Naive B cell (primary cell): ENCODE data around the gene DAGLA. TPM values are rescaled to one million over a fixed set of nuclear protein-coding genes. Genes with fewer than 3 reads are reported as not detected.
A peak's percentile ranks its signal among the peaks of the same experiment; 100 is the strongest.

Source experiments
- ATAC-seq, 2 donors: fragments of 150-1000 bp; cut with Tn5 transposase; 2 replicates each; pipeline ENCODE4 v1.10.0; 2021; ENCODE audit warnings: low read depth in 2 of 2, mild to moderate bottlenecking in 2 of 2, moderate library complexity in 2 of 2
- DNase-seq: peaks from one replicate; pipeline ENCODE4 v3.0.0; 2022
- H3K27ac Mint-ChIP-seq, 6 donors: one replicate each; pipeline ENCODE4 v1.8.0; 2020 to 2022; ENCODE audit warnings: mild to moderate bottlenecking in 6 of 6, mixed read lengths in 6 of 6, moderate library complexity in 5 of 6, inconsistent platforms in 2 of 6
- H3K27me3 Mint-ChIP-seq, 3 donors: one replicate each; pipeline ENCODE4 v1.8.0; 2021 to 2022; ENCODE audit warnings: mixed read lengths in 3 of 3, mild to moderate bottlenecking in 1 of 3
- H3K36me3 Mint-ChIP-seq, 2 donors: one replicate each; pipeline ENCODE4 v1.8.0; 2020 to 2022; ENCODE audit warnings: mixed read lengths in 2 of 2, inconsistent platforms in 1 of 2, mild to moderate bottlenecking in 1 of 2
- H3K4me1 Mint-ChIP-seq, 3 donors: one replicate each; pipeline ENCODE4 v1.8.0; 2020 to 2022; ENCODE audit warnings: mixed read lengths in 3 of 3, inconsistent platforms in 1 of 3, mild to moderate bottlenecking in 1 of 3, moderate library complexity in 1 of 3
- H3K4me3 Mint-ChIP-seq, 8 donors: one replicate each; pipeline ENCODE4 v1.8.0; 2020 to 2022; ENCODE audit warnings: mild to moderate bottlenecking in 8 of 8, mixed read lengths in 8 of 8, moderate library complexity in 8 of 8, inconsistent platforms in 2 of 8
- H3K9me3 Mint-ChIP-seq, 7 donors: one replicate each; pipeline ENCODE4 v1.8.0; 2020 to 2022; ENCODE audit warnings: mixed read lengths in 7 of 7, mild to moderate bottlenecking in 5 of 7, inconsistent platforms in 2 of 7, moderate library complexity in 1 of 7
- polyA plus RNA-seq, 6 donors: library from polyadenylated mRNA; unstranded; fragments of 300-500 nt; fragmentation: Illumina TruSeq; gene quantifications; one replicate each; pipeline ENCODE4 v1.2.3, GENCODE V29; 2021; ENCODE audit warnings: low read depth in 6 of 6

Gene DAGLA
- polyA plus RNA-seq, 6 donors from 2014 or later = not detected

DNA sequence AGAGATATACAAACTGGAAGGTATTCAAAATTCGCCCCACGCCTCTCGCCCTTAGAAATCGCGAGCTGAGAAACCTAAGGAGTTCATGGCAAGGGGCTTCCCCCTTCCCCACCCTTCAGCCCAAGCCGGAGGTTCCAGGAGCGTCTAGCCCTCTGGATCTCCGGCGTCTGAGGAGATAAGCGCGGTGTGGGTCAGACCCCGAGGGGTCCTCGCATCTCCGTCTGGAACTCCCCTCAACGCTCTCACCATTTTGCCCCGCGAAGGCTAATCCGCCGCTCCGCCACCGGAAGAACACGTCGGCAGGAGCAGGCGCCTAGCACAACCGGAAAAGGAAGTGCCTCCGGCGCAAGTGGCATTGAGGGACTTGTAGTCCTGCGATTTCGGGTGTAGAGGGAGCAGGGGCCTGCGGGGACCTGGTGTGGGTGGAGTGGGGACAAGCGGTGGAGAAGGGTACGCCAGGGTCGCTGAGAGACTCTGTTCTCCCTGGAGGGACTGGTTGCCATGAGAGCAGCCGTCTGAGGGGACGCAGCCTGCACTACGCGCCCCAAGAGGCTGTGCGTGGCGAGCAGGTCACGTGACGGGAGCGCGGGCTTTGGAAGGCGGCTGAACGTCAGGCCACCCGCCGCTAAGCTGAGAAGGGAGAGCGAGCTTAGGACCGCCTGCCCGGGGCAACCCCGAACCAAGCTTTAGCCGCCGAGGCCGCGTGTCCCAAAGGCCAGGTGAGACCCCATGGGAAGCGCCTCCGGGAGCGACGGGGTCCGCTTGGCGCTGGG, 112.3 kb downstream of the DAGLA start, which contains the start of the genes FEN1 and TMEM258:
Gene FEN1, plus strand, starts transcription at position 602 of the 773 bp plus-strand sequence. CDS start 2,451 bp downstream, outside the sequence.
Gene TMEM258, minus strand, starts transcription at position 290 of the 773 bp plus-strand sequence. Its CDS starts 41 bp downstream, at position 249.
- Mint-ChIP-seq H3K27me3 (no peaks in the 10 kb centered on the region), H3K36me3 (peaks cover 0 to 21% of the 10 kb centered on the region in 2 donors), H3K9me3 (no peaks in the 10 kb centered on the region), H3K4me1 (peaks cover 22 to 44% (median 34%) of the 10 kb centered on the region in 3 donors), H3K27ac (peak within 1 kb of the TSS; percentile 97 to 100 (median 99)), H3K4me3 (peak within 1 kb of the TSS; percentile 83 to 98 (median 96))
- peak; percentile 90 for DNase-seq
- ATAC-seq = peak; percentile 87 to 89

DNA sequence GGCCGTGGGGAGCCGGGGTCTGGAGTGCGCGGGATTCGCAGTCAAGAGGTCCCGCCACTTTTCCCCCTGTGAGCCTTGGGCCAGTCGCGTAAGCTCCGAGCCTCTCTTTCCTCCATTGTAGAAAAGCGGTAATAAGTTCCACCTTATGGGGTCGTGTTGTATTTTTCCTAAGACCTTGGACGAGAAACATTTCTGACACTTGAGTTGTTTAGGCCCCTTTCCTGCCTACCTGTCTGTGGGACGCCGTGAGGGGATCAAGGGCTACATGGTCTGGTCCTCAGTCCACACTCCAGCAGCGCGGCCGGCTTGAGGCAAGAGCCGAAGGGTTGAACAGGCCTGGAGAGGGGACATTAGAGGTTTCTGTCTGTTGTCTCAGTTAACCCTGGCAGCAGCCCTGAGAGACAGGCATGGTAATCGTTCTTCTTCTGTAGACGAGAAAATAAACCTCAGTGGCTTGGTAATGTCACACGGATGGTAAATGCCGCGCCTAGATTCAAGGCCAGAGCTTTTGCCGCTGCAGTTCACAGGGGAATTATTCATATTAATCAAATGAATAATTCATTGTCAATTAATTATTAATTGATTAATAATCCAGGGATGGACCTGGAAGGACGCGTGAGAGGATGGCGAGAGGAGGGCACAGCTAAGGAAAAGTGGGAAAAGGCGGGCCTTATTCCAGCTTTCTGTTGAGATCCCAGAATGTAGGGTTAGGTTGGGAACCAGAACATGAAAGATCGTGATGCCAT, 113.1 kb downstream of the DAGLA start:
- peaks cover 0 to 19% of the 10 kb centered on the region in 2 donors for H3K36me3 Mint-ChIP-seq
- H3K9me3 Mint-ChIP-seq = no peaks in the 10 kb centered on the region
- H3K4me3 Mint-ChIP-seq = peak overlapping the region; percentile 83 to 98 (median 96)
- DNase-seq (no peak), ATAC-seq (peak; percentile 15 to 16)
- H3K27ac Mint-ChIP-seq = peak overlapping the region in 5 of 6 donors; percentile 97 to 100 (median 99)
- H3K27me3 Mint-ChIP-seq = no peaks in the 10 kb centered on the region
- H3K4me1 Mint-ChIP-seq = peaks cover 22 to 44% (median 30%) of the 10 kb centered on the region in 3 donors

DNA sequence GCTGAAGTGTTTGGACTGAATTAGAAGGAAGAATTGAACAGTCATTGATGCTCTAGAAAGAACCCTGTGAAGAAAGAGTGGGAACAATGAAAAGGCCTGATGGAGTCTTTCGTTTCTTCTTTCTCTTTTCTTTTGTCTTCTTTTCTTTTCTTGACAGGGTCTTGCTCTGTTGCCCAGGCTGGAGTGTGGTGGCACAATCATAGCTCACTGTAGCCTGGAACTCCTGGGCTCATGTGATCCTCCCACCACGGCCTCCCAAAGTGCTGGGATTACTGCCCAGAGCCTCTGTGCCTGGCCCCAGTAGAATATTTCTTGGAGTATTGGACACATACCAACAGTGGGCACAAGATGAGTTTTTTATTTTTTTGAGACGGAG, 113.6 kb downstream of the DAGLA start:
- no peak for DNase-seq
- ATAC-seq = no peak
- H3K27me3 Mint-ChIP-seq = no peaks in the 10 kb centered on the region
- H3K4me3 Mint-ChIP-seq = peak overlapping the region in 7 of 8 donors; percentile 52 to 98 (median 95)
- H3K4me1 Mint-ChIP-seq = peaks cover 22 to 39% (median 30%) of the 10 kb centered on the region in 3 donors
- peaks cover 0 to 13% of the 10 kb centered on the region in 2 donors for H3K36me3 Mint-ChIP-seq
- no peaks in the 10 kb centered on the region for H3K9me3 Mint-ChIP-seq
- peak overlapping the region in 3 of 6 donors; percentile 59 to 99 (median 97) for H3K27ac Mint-ChIP-seq

DNA sequence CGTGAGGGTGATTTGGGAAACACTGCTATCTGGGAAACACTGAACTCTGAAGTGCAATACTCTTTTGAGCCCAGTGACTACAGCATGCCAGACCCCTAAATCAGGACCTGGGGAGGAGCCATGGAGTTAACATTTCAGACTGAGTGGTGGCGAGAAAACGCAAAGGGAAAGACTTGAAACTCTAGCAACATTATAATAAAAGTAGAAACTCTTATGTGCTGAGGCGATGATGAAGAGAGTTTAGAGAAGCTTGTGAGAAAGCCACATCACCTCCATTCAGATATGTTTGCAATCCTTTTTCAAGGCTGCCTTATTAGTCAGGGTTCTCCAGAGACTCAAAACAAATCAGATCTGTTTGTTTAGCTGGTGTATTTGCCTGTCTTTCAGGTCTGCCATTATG, 114.4 kb downstream of the DAGLA start:
- peak overlapping the region in 2 of 8 donors; percentile 47 to 48 for H3K4me3 Mint-ChIP-seq
- ATAC-seq (no peak), DNase-seq (no peak)
- H3K27me3 Mint-ChIP-seq = no peaks in the 10 kb centered on the region
- peaks cover 20 to 35% (median 30%) of the 10 kb centered on the region in 3 donors for H3K4me1 Mint-ChIP-seq
- H3K27ac Mint-ChIP-seq = no peak overlapping the region
- H3K36me3 Mint-ChIP-seq = peaks cover 0 to 10% of the 10 kb centered on the region in 2 donors
- H3K9me3 Mint-ChIP-seq = no peaks in the 10 kb centered on the region

DNA sequence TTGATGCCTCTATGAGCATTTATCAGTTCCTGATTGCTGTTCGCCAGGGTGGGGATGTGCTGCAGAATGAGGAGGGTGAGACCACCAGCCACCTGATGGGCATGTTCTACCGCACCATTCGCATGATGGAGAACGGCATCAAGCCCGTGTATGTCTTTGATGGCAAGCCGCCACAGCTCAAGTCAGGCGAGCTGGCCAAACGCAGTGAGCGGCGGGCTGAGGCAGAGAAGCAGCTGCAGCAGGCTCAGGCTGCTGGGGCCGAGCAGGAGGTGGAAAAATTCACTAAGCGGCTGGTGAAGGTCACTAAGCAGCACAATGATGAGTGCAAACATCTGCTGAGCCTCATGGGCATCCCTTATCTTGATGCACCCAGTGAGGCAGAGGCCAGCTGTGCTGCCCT, 115.3 kb downstream of the DAGLA start:
- ATAC-seq (no peak), DNase-seq (no peak)
- Mint-ChIP-seq H3K9me3 (no peaks in the 10 kb centered on the region), H3K27me3 (no peaks in the 10 kb centered on the region), H3K27ac (no peak overlapping the region), H3K36me3 (peaks cover 0 to 1% of the 10 kb centered on the region in 2 donors), H3K4me3 (peak overlapping the region in 1 of 8 donors; percentile 48), H3K4me1 (peaks cover 11 to 31% (median 22%) of the 10 kb centered on the region in 3 donors)

DNA sequence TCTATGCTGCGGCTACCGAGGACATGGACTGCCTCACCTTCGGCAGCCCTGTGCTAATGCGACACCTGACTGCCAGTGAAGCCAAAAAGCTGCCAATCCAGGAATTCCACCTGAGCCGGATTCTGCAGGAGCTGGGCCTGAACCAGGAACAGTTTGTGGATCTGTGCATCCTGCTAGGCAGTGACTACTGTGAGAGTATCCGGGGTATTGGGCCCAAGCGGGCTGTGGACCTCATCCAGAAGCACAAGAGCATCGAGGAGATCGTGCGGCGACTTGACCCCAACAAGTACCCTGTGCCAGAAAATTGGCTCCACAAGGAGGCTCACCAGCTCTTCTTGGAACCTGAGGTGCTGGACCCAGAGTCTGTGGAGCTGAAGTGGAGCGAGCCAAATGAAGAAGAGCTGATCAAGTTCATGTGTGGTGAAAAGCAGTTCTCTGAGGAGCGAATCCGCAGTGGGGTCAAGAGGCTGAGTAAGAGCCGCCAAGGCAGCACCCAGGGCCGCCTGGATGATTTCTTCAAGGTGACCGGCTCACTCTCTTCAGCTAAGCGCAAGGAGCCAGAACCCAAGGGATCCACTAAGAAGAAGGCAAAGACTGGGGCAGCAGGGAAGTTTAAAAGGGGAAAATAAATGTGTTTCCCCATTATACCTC, 115.8 kb downstream of the DAGLA start:
- H3K4me1 Mint-ChIP-seq = peaks cover 10 to 28% (median 22%) of the 10 kb centered on the region in 3 donors

More for the DNA sequence above, 115.8 kb downstream of the DAGLA start:
- no peak for ATAC-seq
- H3K9me3 Mint-ChIP-seq = no peaks in the 10 kb centered on the region
- H3K36me3 Mint-ChIP-seq = no peaks in the 10 kb centered on the region
- H3K27me3 Mint-ChIP-seq = no peaks in the 10 kb centered on the region
- H3K27ac Mint-ChIP-seq = no peak overlapping the region
- H3K4me3 Mint-ChIP-seq = no peak overlapping the region
- DNase-seq = no peak

Other genes starting within 250 kb of the DAGLA start
- under 1 TPM in 1 of 6 donors, not detected in 5; 0.12 TPM for gene LRRC10B, start 171.6 kb upstream of the DAGLA start, polyA plus RNA-seq
- gene SYT7, start 99.3 kb upstream of the DAGLA start, polyA plus RNA-seq = not detected
- gene MYRF, start 72.2 kb downstream of the DAGLA start, polyA plus RNA-seq = under 1 TPM in 5 of 6 donors, not detected in 1; 0.11 to 0.35 (median 0.17) TPM
- gene TMEM258, start 112.2 kb downstream of the DAGLA start, polyA plus RNA-seq = 100 to 1,000 TPM; 117 to 238 (median 185) TPM
- gene FEN1, start 112.5 kb downstream of the DAGLA start, polyA plus RNA-seq = 10 to 100 TPM in 5 of 6 donors, 1 to 10 TPM in 1; 8.0 to 23.8 (median 15.3) TPM
- gene FADS1, start 136.6 kb downstream of the DAGLA start, polyA plus RNA-seq = 10 to 100 TPM in 1 of 6 donors, 1 to 10 TPM in 3, under 1 TPM in 1, not detected in 1; 0.79 to 14.0 (median 1.6) TPM
- 10 to 100 TPM in 1 of 6 donors, 1 to 10 TPM in 3, under 1 TPM in 1, not detected in 1; 0.92 to 11.5 (median 2.0) TPM for gene FADS2, start 147.9 kb downstream of the DAGLA start, polyA plus RNA-seq
- gene FADS3, start 211.2 kb downstream of the DAGLA start, polyA plus RNA-seq = 10 to 100 TPM; 27.6 to 41.3 (median 34.4) TPM
- not detected for gene RAB3IL1, start 237.2 kb downstream of the DAGLA start, polyA plus RNA-seq